Neural progenitor cell (in vitro differentiated cells): ENCODE measurements around the gene UBE2O.

Experiments
- CTCF ChIP-seq: fragments of 200-600 bp; sonication (generic); IDR thresholded peaks from 2 replicates; pipeline ENCODE4 v1.5.1; 2017; ENCODE audit warnings: antibody characterized with exemption, mild to moderate bottlenecking
- EZH2 ChIP-seq: fragments of 200-600 bp; sonication (generic); IDR thresholded peaks from 2 replicates; pipeline ENCODE4 v1.6.1; 2017; ENCODE audit warnings: antibody characterized with exemption, mild to moderate bottlenecking, moderate library complexity

- TF ChIP-seq CTCF: no peak
- no peak for TF ChIP-seq EZH2
Observed at GRCh38 chr17:76411247-76411646, 41.7 kb downstream of the UBE2O start.
